ENCODE data around the gene ARHGAP24. TPM values are rescaled to one million over a fixed set of nuclear protein-coding genes. Genes with fewer than 3 reads are reported as not detected.

Gene ARHGAP24
- total and polyA plus RNA-seq, 2 donors (not counting 1 experiment from before 2014, with no cell fraction given), result 48.4 to 141 TPM

- no peak for DNase-seq
- no peaks in the 10 kb centered on the region for H3K79me2 ChIP-seq (ENCODE audit: control insufficient read depth, insufficient read depth, low read length)
- H3K27ac Mint-ChIP-seq, result no peak overlapping the region
- H3K27me3 Mint-ChIP-seq, result no peaks in the 10 kb centered on the region
- H3K9ac ChIP-seq (ENCODE audit: low read length), result no peak overlapping the region
- no peak overlapping the region for H3K4me2 ChIP-seq (replicated peaks; ENCODE audit: low read depth, low read length, poor library complexity, severe bottlenecking)
- no CpG with 5 or more reads among the region's 2 CpGs for whole genome bisulfite sequencing (ENCODE audit: insufficient coverage)
- ChIA-PET CTCF (interaction anchor here (0.9 to 4.6 kb wide), 8 partner anchors 23 to 886 kb away, joined by 3 to 58 read pairs (median 12); no protein-coding TSS in a partner anchor), POLR2A (no interaction called here)
- H3K36me3 ChIP-seq (replicated peaks in 1 of 2; ENCODE audit: control extremely low read depth in 1 of 2, control insufficient read depth in 1 of 2, extremely low read depth in 1 of 2, insufficient read depth in 2 of 2, low read length in 1 of 2), result peaks cover 0 to 23% of the 10 kb centered on the region in 2 experiments
- no peak overlapping the region for H3K4me3 ChIP-seq (ENCODE audit: control extremely low read depth in 1 of 5, extremely low read depth in 1 of 5, insufficient read depth in 1 of 5, low read depth in 2 of 5, low read length in 4 of 5)
- H3K4me1 Mint-ChIP-seq, result peaks cover 15% of the 10 kb centered on the region
- H3K9me3 ChIP-seq (ENCODE audit: control extremely low read depth in 1 of 3, control insufficient read depth in 2 of 3, insufficient read depth in 1 of 3, low read length in 2 of 3), result no peaks in the 10 kb centered on the region
- no peaks in the 10 kb centered on the region for H3K9me3 Mint-ChIP-seq (ENCODE audit: insufficient read depth)
- no peak for ATAC-seq (ENCODE audit: low read depth)
- H2AFZ ChIP-seq (ENCODE audit: insufficient read depth, low read depth, low read length, poor library complexity, severe bottlenecking), result no peak overlapping the region
- intact Hi-C loops (cut with micrococcal nuclease), result no loop called here
- TF ChIP-seq, protein P1, sequence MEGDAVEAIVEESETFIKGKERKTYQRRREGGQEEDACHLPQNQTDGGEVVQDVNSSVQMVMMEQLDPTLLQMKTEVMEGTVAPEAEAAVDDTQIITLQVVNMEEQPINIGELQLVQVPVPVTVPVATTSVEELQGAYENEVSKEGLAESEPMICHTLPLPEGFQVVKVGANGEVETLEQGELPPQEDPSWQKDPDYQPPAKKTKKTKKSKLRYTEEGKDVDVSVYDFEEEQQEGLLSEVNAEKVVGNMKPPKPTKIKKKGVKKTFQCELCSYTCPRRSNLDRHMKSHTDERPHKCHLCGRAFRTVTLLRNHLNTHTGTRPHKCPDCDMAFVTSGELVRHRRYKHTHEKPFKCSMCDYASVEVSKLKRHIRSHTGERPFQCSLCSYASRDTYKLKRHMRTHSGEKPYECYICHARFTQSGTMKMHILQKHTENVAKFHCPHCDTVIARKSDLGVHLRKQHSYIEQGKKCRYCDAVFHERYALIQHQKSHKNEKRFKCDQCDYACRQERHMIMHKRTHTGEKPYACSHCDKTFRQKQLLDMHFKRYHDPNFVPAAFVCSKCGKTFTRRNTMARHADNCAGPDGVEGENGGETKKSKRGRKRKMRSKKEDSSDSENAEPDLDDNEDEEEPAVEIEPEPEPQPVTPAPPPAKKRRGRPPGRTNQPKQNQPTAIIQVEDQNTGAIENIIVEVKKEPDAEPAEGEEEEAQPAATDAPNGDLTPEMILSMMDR (IDR thresholded peaks at IDR 0.05), result no peak
- no peak for TF ChIP-seq EZH2 (IDR thresholded peaks at IDR 0.05; ENCODE audit: borderline replicate concordance, insufficient read depth, low read depth, low read length, poor library complexity, severe bottlenecking)
- H3K27ac ChIP-seq (ENCODE audit: low read length in 2 of 2), result no peak overlapping the region
- H3K27me3 ChIP-seq (replicated peaks in 1 of 4; ENCODE audit: control extremely low read depth in 1 of 4, control insufficient read depth in 3 of 4, insufficient read depth in 4 of 4, low read length in 3 of 4), result no peaks in the 10 kb centered on the region
- H4K20me1 ChIP-seq (ENCODE audit: control insufficient read depth, insufficient read depth, low read length, poor library complexity, severe bottlenecking), result peaks cover 3% of the 10 kb centered on the region
- peaks cover 0 to 6% of the 10 kb centered on the region in 2 donors for H3K4me1 ChIP-seq (ENCODE audit: control insufficient read depth in 2 of 2, insufficient read depth in 2 of 2, low read length in 2 of 2)
- no peak overlapping the region for H3K4me3 Mint-ChIP-seq
These were observed 495.6 kb downstream of the ARHGAP24 start for GRCh38 chr4:85970535-85970934.

DNA sequence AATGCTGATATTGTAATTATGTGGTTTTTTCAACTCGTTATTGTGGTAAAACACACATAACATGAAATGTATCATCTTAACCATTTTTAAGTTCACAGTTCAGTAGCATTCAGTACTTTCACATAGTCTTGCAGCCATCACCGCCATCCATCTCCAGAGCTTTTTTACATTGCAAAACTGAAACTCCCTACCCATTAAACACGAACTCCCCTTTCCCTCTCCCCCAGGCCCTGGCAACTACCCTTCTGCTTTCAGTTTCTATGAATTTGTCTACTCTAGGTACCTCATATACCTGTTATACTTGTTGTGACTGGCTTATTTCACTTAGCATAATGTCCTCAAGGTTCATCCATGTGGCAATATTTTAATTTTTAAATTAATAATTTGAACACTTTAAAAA, 504.3 kb downstream of the ARHGAP24 start:
- H3K79me2 ChIP-seq (ENCODE audit: control insufficient read depth, insufficient read depth, low read length), result no peaks in the 10 kb centered on the region
- H2AFZ ChIP-seq (ENCODE audit: insufficient read depth, low read depth, low read length, poor library complexity, severe bottlenecking), result no peak overlapping the region
- CTCF ChIA-PET, result interaction anchor here (1.5 to 1.7 kb wide), 2 partner anchors 15 to 831 kb away, joined by 4 read pairs; no protein-coding TSS in a partner anchor
- TF ChIP-seq EZH2 (IDR thresholded peaks at IDR 0.05; ENCODE audit: borderline replicate concordance, insufficient read depth, low read depth, low read length, poor library complexity, severe bottlenecking), result no peak
- TF ChIP-seq, protein P1 (IDR thresholded peaks at IDR 0.05), result no peak
- H3K4me1 Mint-ChIP-seq, result peaks cover 3% of the 10 kb centered on the region
- peak; percentile 19 for DNase-seq
- peaks cover 21 to 74% of the 10 kb centered on the region in 2 experiments for H3K36me3 ChIP-seq (replicated peaks in 1 of 2; ENCODE audit: control extremely low read depth in 1 of 2, control insufficient read depth in 1 of 2, extremely low read depth in 1 of 2, insufficient read depth in 2 of 2, low read length in 1 of 2)
- no peaks in the 10 kb centered on the region for H3K27me3 Mint-ChIP-seq
- POLR2A ChIA-PET, result no interaction called here
- H3K4me1 ChIP-seq (ENCODE audit: control insufficient read depth in 2 of 2, insufficient read depth in 2 of 2, low read length in 2 of 2), result no peaks in the 10 kb centered on the region
- H3K27me3 ChIP-seq (replicated peaks in 1 of 4; ENCODE audit: control extremely low read depth in 1 of 4, control insufficient read depth in 3 of 4, insufficient read depth in 4 of 4, low read length in 3 of 4), result no peaks in the 10 kb centered on the region
- H3K4me3 Mint-ChIP-seq, result no peak overlapping the region
- no peak overlapping the region for H3K27ac ChIP-seq (ENCODE audit: low read length in 2 of 2)
- intact Hi-C loops (cut with micrococcal nuclease), result no loop called here
- H3K9ac ChIP-seq (ENCODE audit: low read length), result no peak overlapping the region
- no peak overlapping the region for H3K27ac Mint-ChIP-seq
- no peak for ATAC-seq (ENCODE audit: low read depth)
- no peaks in the 10 kb centered on the region for H3K9me3 ChIP-seq (ENCODE audit: control extremely low read depth in 1 of 3, control insufficient read depth in 2 of 3, insufficient read depth in 1 of 3, low read length in 2 of 3)
- no peak overlapping the region for H3K4me3 ChIP-seq (ENCODE audit: control extremely low read depth in 1 of 5, extremely low read depth in 1 of 5, insufficient read depth in 1 of 5, low read depth in 2 of 5, low read length in 4 of 5)
- H3K9me3 Mint-ChIP-seq (ENCODE audit: insufficient read depth), result no peaks in the 10 kb centered on the region
- H3K4me2 ChIP-seq (replicated peaks; ENCODE audit: low read depth, low read length, poor library complexity, severe bottlenecking), result no peak overlapping the region
- H4K20me1 ChIP-seq (ENCODE audit: control insufficient read depth, insufficient read depth, low read length, poor library complexity, severe bottlenecking), result no peaks in the 10 kb centered on the region
- WGBS (ENCODE audit: insufficient coverage), result 58% methylated on average over 2 of the region's 3 CpGs
